SIG-M5 (cell line): ENCODE measurements around the gene P3H2.

Experiments
- DNase-seq: peaks from one replicate; lab custom pipeline; 2025; lab: John Stamatoyannopoulos, UW

The P3H2 gene

DNA sequence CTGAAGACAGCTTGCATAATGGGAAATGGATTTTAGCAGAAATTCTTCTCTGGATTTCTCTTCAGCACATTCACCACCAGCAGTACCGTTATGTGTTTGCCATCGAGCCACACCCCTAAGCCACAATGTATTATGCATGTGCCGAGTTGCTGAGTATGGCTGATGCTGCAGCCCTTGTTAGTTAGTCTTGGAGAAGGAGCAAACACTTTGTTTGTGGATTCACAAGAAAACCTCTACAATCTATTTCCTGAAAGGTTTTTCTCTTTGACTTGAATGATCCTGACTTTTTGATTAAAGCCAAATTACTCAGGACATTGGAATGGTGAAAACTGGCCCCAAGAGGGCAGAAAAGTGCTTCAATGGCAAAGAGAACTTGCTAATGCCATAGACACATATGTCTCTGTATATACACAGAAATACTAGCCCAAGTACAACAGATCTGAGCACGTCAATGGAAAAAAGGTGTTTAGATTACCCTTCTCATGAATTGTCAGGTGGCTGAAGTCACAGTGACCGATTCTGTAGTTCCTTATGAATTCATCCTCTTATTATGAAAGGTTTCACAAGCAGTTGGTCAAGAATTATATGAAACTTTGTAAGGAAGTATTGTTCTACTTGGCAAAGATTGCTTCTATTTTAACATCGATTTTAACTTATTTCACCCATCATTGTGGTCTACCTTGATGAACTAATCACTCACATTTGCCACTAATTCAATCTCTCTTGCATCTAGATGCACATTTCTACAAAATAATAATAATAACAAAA is 103.0 kb downstream of the P3H2 start:
- no peak for DNase-seq

GRCh38 chr3:190016966-190017365 is 103.7 kb downstream of the P3H2 start:
- no peak for DNase-seq

DNA sequence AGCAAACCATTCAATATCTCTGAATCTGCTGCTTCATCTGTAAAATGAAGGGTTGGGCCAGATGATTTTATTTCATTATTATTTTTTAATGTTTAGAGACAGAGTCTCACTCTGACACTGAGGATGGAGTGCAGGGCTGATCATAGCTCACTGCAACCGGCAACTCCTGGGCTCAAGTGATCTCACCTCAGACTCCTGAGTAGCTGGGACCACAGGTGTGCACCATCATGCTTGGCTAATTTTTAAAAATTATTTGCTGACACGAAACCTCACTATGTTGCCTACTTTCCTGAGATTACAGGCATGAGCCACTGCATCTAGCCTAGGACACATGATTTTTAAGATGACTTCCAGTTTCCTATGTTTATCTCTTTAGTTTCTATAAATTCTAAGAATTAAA is 105.8 kb downstream of the P3H2 start:
- no peak for DNase-seq

- no peak for DNase-seq
Observed at GRCh38 chr3:190013943-190014924, 106.5 kb downstream of the P3H2 start.

- no peak for DNase-seq
Observed at GRCh38 chr3:190012784-190013183, 107.9 kb downstream of the P3H2 start.

- no peak for DNase-seq
Observed at GRCh38 chr3:190012314-190012782, 108.3 kb downstream of the P3H2 start.

- DNase-seq: no peak
Observed at GRCh38 chr3:190010486-190010885, 110.2 kb downstream of the P3H2 start.

DNA sequence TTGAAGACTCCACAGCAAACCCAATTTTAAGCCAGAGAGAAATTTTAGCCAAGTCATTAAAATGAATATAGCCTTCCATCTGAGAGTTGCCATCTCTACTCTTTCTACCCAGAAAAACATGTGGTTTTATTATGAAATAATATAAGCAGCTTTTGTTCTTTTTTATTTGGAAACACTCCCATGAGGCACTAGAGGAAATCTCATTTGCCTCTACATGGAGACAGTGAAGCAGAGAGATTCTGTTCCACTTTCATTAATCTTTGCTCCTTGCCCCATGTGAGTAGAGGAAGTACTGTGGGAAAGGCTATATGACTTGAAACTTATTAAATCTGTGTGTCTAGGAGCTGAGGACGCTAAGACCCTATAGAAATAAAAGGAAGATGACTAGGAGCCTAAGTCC is 111.1 kb downstream of the P3H2 start:
- no peak for DNase-seq

DNA sequence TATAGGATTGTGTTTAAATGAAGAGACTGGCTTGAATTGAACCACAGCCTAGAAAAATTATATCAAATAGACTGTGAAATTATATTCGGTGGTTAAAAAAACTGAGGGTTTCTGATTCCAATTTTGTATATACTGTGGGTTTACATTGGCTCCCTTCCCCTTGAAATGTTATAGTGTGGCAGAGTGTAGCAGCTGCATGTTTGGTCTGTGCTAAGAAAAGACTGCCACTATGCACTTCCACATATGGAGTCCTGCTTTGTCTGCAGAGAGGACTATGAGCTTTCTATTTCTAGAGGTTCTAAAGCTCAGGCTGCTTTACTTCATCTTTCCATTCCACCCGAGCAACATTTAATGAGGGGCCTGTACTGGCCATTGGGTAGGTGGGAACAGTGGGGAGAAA is 112.3 kb downstream of the P3H2 start:
- no peak for DNase-seq

- no peak for DNase-seq
Observed at GRCh38 chr3:190005343-190006113, 115.2 kb downstream of the P3H2 start.

- no peak for DNase-seq
Observed at GRCh38 chr3:190004656-190005055, 116.0 kb downstream of the P3H2 start.

GRCh38 chr3:190003681-190004123 is 117.0 kb downstream of the P3H2 start:
- DNase-seq: no peak

GRCh38 chr3:190003068-190003467 is 117.6 kb downstream of the P3H2 start:
- no peak for DNase-seq

DNA sequence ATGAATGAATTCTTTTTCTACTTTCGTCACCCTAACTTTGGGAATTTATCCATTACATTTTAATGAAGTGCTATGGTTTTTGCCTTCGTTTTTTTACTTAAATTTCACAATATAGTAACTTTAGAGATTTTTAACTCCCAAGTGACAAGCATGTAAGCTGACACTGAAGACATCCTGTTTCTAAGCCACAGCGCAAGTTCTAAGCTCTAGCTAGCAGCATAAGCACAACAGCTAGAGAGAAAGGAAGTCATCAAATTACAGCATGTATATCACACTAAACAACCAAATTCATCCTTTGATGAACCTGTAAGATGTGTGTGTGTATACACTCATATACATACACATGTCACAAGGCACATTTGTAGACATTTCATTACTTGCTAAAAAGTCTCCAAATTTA is 119.3 kb downstream of the P3H2 start:
- no peak for DNase-seq

GRCh38 chr3:190000861-190001196 is 119.9 kb downstream of the P3H2 start:
- no peak for DNase-seq

- no peak for DNase-seq
Observed at GRCh38 chr3:190000187-190000860, 120.4 kb downstream of the P3H2 start.

DNA sequence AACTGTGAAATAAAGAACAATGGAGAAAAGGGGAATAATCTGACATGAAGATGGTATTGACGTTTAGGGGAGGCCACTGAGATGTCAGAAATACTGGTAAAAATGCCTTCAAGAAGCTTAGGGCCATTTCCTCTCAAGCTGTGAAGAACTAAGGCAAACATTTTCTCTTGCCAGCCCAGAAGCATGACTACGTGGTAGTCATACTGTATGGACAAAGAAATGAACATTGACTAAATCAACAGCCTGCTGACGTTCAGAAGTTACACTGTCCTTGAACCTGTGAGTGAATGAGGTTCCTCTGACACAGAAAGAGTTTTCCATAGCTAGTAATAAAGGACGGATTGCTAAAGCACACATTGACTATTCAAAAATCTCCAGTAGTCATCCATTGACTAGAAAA is 121.0 kb downstream of the P3H2 start:
- DNase-seq: no peak

GRCh38 chr3:189995129-189995528 is 125.6 kb downstream of the P3H2 start:
- no peak for DNase-seq

- DNase-seq: no peak
Observed at GRCh38 chr3:189990826-189991225, 129.9 kb downstream of the P3H2 start.

DNA sequence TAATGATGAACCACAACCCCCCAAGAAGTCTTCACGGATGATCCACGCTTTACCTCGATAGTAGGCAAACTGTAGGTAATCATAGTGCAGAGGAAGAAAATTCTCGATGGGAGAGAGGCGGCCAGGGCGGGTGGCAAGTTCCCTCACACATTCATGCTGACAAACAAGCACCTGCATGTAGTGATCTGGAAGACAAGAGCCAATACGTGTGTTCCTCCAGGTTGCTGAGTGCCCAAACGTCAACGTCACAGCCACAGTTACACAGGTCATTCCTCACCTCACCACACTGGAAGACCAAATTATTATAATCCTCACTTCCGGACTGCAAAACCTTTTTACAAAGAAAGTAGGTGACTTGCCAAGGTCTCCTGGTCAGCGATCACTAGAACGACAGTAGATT is 131.8 kb downstream of the P3H2 start:
- no peak for DNase-seq

DNA sequence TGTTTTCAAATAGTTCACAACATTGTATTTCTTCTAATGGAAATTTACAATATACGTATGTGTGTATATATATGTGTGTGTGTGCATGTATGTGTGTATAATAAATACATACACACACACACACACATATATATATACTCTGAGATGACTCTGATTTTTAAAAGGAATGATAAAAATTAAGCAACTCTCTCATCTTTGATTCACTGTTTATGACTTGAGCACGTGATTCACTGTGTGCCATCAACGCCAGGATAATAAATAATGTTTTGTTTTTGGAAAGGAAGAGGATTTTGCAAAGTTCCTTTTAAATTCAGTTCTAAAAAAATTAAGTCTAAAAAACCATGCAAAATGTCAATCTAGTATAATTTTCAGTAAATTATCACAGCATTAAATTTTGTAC is 132.4 kb downstream of the P3H2 start:
- DNase-seq: no peak

GRCh38 chr3:189985948-189986347 is 134.7 kb downstream of the P3H2 start:
- DNase-seq: no peak
